Activated T-helper 2 cell treated with anti-CD3 and anti-CD28 coated beads, Interferon-gamma antibody, Interleukin-2, Interleukin-4, amounts not matched to agents 10 μg/mL and 5 μg/mL and 100 μg/mL, durations not matched to agents 14 hours and 24 hours and 36 hours (primary cell): Measurements from ENCODE around the gene C2CD4D. TPM values are rescaled to one million over a fixed set of nuclear protein-coding genes. Genes with fewer than 3 reads are reported as not detected.

Experiments used
- DNase-seq: peaks from one replicate; pipeline ENCODE4 v3.0.0; 2021; ENCODE audit warnings: low spot score
- H3K27ac Mint-ChIP-seq: one replicate; pipeline ENCODE4 v1.8.0; 2021; ENCODE audit warnings: mixed read lengths
- H3K27me3 Mint-ChIP-seq: one replicate; pipeline ENCODE4 v1.8.0; 2021; ENCODE audit warnings: low read depth, mixed read lengths
- H3K36me3 Mint-ChIP-seq: one replicate; pipeline ENCODE4 v1.8.0; 2021; ENCODE audit warnings: low read depth, mixed read lengths
- H3K4me1 Mint-ChIP-seq: one replicate; pipeline ENCODE4 v1.8.0; 2021; ENCODE audit warnings: low read depth, mixed read lengths
- H3K4me3 Mint-ChIP-seq: one replicate; pipeline ENCODE4 v1.8.0; 2021; ENCODE audit warnings: low read depth, mild to moderate bottlenecking, moderate library complexity, mixed read lengths
- H3K9me3 Mint-ChIP-seq: one replicate; pipeline ENCODE4 v1.8.0; 2021; ENCODE audit warnings: mixed read lengths
- intact Hi-C: fragments of 100-400 bp; cut with micrococcal nuclease; formaldehyde crosslinking; loops from one replicate; pipeline ENCODE4 v1.15.1; 2023
- total RNA-seq: library from RNA; stranded (reverse); gene quantifications from 2 replicates; pipeline ENCODE4 v1.2.3, GENCODE V29; 2022

The C2CD4D gene
- total RNA-seq, 1 donor from 2014 or later, result 1.6 TPM

DNA sequence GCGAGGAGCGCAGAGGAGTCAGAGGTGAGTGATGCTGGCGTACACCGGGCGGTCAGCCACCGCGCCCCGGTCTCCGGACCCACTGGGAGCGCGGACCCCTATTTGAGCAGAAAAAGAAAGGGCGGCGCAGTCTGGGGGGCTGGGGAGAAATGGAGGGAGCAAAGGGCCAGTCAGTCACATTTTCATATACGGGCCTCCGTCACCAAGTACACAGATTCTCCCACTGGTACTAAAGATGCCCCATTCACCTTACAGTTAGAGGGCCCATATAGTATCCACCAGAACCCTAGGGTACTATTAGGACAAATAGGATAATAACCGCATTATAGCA is 573 bp downstream of the C2CD4D start:
- H3K4me3 Mint-ChIP-seq, result peak overlapping the region; percentile 78
- intact Hi-C loops, result loop anchor here (5.0 to 10.0 kb wide), 4 partner anchors 47 to 384 kb away; partner anchors contain the start of genes POGZ, RIIAD1, S100A10 and TDRKH
- no peaks in the 10 kb centered on the region for H3K9me3 Mint-ChIP-seq
- DNase-seq, result no peak
- peaks cover 14% of the 10 kb centered on the region for H3K36me3 Mint-ChIP-seq
- H3K27ac Mint-ChIP-seq, result peak overlapping the region; percentile 60
- no peaks in the 10 kb centered on the region for H3K27me3 Mint-ChIP-seq
- H3K4me1 Mint-ChIP-seq, result peaks cover 43% of the 10 kb centered on the region

DNA sequence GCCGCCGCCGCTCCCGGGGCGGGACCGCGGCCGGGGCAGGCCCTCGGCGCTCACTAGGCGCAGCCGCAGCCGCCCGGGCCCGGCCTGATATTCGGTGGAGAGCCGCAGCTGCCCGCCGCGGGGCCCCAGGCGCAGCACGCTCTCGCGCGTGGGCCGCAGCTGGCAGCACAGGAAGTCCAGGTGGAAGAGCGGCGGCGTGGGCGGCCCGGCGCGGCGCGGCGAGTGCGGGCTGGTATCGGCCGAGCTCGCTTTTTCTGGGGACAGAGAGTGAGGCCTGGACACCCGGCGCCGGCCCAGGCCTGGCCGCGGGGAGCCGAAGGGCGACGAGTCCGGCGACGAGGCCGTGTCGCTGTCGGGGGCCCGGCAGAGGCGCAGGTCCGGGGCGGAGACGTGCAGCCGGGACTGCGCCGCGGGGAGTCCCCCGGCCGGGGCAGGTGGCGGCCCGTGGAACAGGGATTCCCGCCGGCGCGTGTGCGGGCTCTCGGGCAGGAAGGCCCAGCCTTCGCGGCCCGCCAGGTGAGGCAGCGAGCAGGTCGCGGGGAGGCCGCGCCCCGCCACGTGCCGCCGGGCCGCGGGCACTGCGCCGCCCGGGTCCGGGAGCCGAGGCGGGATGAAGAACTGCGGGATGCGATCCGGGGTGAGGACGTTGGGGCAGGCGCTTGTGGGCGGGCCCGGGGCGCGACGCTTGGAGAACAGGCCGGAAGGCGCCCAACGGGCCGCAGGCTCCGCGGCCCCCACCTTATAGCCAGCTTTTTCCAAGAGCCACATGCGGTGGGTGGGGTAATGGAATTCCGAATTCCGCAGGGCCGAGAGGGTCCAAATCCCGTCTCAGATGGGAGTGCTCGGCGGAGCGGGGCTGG is 1.2 kb downstream of the C2CD4D start:
- intact Hi-C loops, result loop anchor here (5.0 to 10.0 kb wide), 4 partner anchors 46 to 384 kb away; partner anchors contain the start of genes POGZ, RIIAD1, S100A10 and TDRKH
- no peak for DNase-seq
- peaks cover 49% of the 10 kb centered on the region for H3K4me1 Mint-ChIP-seq
- peak overlapping the region; percentile 60 for H3K27ac Mint-ChIP-seq
- peak overlapping the region; percentile 78 for H3K4me3 Mint-ChIP-seq
- H3K36me3 Mint-ChIP-seq, result peaks cover 14% of the 10 kb centered on the region
- no peaks in the 10 kb centered on the region for H3K27me3 Mint-ChIP-seq
- no peaks in the 10 kb centered on the region for H3K9me3 Mint-ChIP-seq

DNA sequence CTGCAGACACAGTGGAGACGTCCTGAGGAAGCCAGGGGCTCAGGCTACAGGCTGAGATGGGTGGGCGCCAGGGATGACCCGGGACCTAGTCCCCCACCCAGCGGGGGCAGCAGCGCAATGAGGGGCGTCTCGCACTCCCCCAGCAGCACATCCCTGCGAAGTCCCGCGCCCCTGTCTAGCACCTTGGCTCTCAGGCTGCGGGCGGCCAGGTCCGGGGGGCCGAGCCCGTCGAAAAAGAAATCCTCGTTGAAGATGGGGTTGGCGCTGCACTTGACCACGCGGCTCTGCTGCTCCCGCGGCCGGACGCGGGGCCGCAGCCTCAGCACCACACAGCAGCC is 1.8 kb downstream of the C2CD4D start:
- H3K36me3 Mint-ChIP-seq, result peaks cover 14% of the 10 kb centered on the region
- peak overlapping the region; percentile 88 for H3K4me3 Mint-ChIP-seq

DNA sequence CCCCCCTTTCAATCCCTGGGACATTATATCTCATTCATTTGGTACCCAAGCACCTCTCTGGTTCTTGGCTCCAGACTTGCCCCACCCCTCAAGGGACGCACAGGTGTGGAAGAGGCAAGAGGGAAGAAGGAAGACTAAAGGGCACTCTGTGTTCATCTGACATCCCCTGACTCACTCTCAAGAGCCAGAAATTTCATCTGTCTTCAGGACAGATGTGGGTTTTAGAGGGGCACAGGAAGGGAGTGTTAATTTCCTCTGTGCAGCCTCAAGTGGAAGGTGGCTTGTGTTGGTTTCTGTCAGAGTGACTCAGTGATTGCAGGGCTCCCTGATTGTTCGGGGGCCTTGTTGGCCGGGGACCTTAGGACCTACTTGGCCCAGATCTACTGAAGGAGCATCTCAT is 2.4 kb downstream of the C2CD4D start:
- Mint-ChIP-seq H3K27me3 (no peaks in the 10 kb centered on the region), H3K4me3 (peak overlapping the region; percentile 88), H3K9me3 (no peaks in the 10 kb centered on the region), H3K36me3 (peaks cover 13% of the 10 kb centered on the region), H3K4me1 (peaks cover 54% of the 10 kb centered on the region), H3K27ac (peak overlapping the region; percentile 90)
- intact Hi-C loops, result loop anchor here (2.0 to 10.0 kb wide), 7 partner anchors 16 to 382 kb away; partner anchors contain the start of genes MRPL9, POGZ, RIIAD1 and S100A10
- DNase-seq, result no peak

More for the DNA sequence above, 1.8 kb downstream of the C2CD4D start:
- intact Hi-C loops, result loop anchor here (2.0 to 10.0 kb wide), 7 partner anchors 17 to 383 kb away; partner anchors contain the start of genes MRPL9, POGZ, RIIAD1 and S100A10
- Mint-ChIP-seq H3K27me3 (no peaks in the 10 kb centered on the region), H3K4me1 (peaks cover 53% of the 10 kb centered on the region), H3K27ac (peak overlapping the region; percentile 90), H3K9me3 (no peaks in the 10 kb centered on the region)
- no peak for DNase-seq

DNA sequence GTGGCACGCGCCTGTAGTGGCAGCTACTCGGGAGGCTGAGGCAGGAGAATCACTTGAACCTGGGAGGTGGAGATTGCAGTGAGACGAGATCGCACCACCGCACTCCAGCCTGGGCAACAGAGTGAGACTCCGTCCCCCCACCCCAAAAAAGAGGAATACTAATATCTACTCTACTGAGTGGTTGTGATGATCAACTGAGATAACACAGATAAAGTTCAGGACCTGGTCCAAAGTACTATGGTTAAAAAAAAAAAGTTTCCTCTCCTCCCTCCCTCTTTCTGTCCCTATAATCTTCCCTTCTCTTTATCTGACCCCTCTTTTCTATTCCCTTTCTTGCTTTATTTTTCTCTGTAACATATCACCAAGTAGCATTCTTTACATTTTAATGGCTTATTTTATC is 4.0 kb downstream of the C2CD4D start:
- no peaks in the 10 kb centered on the region for H3K27me3 Mint-ChIP-seq
- peaks cover 51% of the 10 kb centered on the region for H3K4me1 Mint-ChIP-seq
- no peak for DNase-seq
- no peaks in the 10 kb centered on the region for H3K36me3 Mint-ChIP-seq
- H3K4me3 Mint-ChIP-seq, result no peak overlapping the region
- intact Hi-C loops, result loop anchor here (5.0 to 10.0 kb wide), 4 partner anchors 43 to 381 kb away; partner anchors contain the start of genes POGZ, RIIAD1, S100A10 and TDRKH
- no peak overlapping the region for H3K27ac Mint-ChIP-seq
- H3K9me3 Mint-ChIP-seq, result no peaks in the 10 kb centered on the region

DNA sequence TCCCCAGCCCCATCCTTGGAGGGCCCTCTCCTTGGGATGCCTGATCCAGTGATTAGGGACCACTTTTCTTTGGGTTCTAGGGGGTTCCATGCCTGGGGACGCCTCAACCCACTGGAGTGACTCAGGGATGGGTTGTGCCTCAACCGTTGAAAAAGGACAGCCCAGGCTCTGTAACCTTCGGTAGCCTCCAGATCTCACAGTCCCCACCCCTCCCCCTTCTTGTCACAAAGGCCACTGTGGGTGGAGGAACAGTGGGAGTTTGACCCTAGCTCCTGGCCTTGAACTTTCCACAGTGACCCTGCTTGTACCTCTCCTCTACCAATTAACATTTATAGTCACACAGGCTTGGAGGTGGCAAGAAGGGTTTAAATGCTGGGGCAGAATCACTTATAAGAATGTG is 5.4 kb downstream of the C2CD4D start:
- intact Hi-C loops, result loop anchor here (10.0 kb wide), 1 partner anchor 379 kb away; the partner anchor contains the start of gene POGZ
- H3K27ac Mint-ChIP-seq, result no peak overlapping the region
- no peak overlapping the region for H3K4me3 Mint-ChIP-seq
- DNase-seq, result no peak
- peaks cover 59% of the 10 kb centered on the region for H3K4me1 Mint-ChIP-seq
- H3K9me3 Mint-ChIP-seq, result no peaks in the 10 kb centered on the region
- H3K27me3 Mint-ChIP-seq, result no peaks in the 10 kb centered on the region
- no peaks in the 10 kb centered on the region for H3K36me3 Mint-ChIP-seq

DNA sequence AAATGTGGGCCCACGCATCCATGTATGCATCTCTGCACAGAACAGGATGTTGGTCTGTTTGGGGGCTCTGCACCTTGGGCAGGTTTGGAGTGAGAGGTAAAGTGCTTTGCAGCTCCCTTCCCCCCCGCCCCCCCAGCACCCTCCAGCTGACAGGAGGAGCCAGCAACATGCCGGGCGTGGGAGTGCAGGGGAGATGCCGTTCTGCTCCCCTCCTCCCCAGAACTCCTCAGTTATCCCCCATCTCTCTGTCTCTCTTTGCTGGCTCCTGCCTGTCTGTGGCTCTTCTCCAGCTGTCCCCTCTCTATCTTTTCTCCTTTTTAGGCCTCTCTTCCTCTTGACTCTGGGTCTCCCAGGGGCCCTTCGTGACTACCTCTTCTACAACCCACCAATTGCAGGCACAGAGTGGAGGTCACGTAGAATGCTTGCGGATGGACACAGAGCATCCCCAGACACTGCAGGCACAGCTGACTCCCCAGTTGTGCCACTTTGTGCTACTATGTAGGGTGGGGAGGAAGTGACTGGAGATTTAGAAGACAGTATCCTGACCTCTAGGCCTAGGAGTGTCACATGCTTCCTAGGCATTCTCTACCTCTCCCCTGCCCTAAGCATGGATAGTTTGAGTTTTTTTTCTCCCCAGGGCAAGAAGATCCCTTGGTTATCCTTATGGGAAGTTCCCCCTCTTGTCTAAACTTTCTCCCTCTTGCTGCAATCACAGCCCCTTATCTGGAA is 6.3 kb downstream of the C2CD4D start:
- H3K27ac Mint-ChIP-seq, result peak overlapping the region; percentile 13

DNA sequence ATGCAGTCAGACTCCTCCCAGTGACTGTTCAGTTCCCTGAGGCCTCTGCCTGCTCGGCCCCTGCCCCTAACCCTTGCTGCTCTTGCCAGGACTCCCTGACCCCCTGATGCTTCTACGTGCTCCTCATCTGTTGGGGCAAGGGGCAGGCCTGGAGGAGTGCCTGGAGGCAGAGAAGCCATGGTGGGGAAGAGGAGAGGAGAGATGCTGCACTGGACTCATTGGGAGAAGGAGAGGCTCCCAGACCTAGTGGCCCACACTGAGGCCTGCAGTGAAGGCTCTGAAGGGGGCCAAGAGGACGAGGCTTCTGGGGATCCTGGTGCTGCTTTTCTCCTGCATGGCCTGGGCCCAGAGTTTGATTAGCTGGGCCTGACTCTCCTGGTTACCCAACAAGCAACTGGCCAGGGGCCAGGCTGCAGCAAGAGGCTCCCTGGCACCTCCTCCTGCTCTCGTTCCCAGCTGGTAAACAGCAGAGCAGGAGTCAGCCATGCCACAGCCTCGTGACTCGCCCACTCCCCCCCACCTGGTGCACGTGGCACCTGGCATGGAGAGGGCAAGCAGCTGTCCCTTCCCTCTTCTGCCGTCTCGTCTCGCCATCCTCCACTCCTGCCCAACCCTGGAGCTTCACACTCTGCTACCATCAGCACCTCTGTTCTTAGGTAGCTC is 7.2 kb downstream of the C2CD4D start:
- no peaks in the 10 kb centered on the region for H3K27me3 Mint-ChIP-seq
- intact Hi-C loops, result loop anchor here (10.0 kb wide), 1 partner anchor 378 kb away; the partner anchor contains the start of gene POGZ
- no peak for DNase-seq
- no peak overlapping the region for H3K4me3 Mint-ChIP-seq
- no peaks in the 10 kb centered on the region for H3K9me3 Mint-ChIP-seq
- peaks cover 70% of the 10 kb centered on the region for H3K4me1 Mint-ChIP-seq
- no peaks in the 10 kb centered on the region for H3K36me3 Mint-ChIP-seq
- H3K27ac Mint-ChIP-seq, result no peak overlapping the region

More for the DNA sequence above, 6.3 kb downstream of the C2CD4D start:
- H3K36me3 Mint-ChIP-seq, result no peaks in the 10 kb centered on the region
- no peak overlapping the region for H3K4me3 Mint-ChIP-seq
- no peaks in the 10 kb centered on the region for H3K9me3 Mint-ChIP-seq
- no peak for DNase-seq
- no peaks in the 10 kb centered on the region for H3K27me3 Mint-ChIP-seq
- H3K4me1 Mint-ChIP-seq, result peaks cover 66% of the 10 kb centered on the region
- intact Hi-C loops, result loop anchor here (10.0 kb wide), 1 partner anchor 379 kb away; the partner anchor contains the start of gene POGZ

DNA sequence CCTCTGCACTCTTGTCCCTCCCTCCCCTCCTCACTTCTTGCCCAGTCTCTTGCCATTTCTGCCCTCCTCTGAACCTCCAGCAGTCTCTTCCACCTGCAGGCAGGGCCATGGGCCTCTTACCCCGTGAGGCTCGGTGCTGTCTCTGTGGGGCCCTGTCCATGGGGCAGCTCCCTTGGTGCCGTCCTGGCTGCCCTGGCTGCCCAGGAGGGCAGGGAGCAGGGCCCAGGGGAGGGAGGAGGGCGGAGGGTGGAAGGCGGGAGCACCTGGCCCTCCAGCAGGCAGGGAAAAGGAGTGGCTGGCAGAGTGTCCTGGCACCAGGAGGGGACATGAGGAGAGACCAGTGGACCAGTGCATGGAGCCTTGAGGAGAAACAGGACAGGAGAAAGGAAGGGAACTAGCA is 8.0 kb downstream of the C2CD4D start, which contains the start of gene RORC:
TSS of gene RORC (minus strand) at position 198 of the 400 bp plus-strand sequence. CDS start at position 160, 38 bp downstream.
- Mint-ChIP-seq H3K27me3 (no peaks in the 10 kb centered on the region), H3K36me3 (no peaks in the 10 kb centered on the region), H3K4me3 (no peak within 1 kb of the TSS), H3K9me3 (no peaks in the 10 kb centered on the region), H3K4me1 (peaks cover 62% of the 10 kb centered on the region), H3K27ac (peak within 1 kb of the TSS; percentile 78)
- intact Hi-C loops, result loop anchor here (10.0 kb wide), 1 partner anchor 377 kb away; the partner anchor contains the start of gene POGZ
- DNase-seq, result no peak

DNA sequence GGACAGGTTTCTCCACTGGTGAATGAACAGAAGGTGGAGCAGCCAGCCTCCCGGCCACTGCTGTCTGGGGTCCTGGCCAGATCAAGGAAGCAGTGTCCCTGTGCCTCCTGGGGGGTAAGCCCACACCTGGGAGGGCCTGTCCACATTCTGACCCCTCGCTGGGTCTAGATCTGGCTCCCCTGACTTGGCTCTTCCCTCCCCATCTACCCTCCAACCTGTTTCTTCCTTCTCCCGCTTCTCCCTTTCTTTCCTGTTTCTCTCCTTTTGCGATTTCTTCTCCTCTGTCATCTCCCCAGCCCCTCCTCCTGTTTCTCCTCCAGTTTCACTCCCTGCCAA is 8.4 kb downstream of the C2CD4D start:
- DNase-seq, result no peak
- H3K4me3 Mint-ChIP-seq, result no peak overlapping the region
- peak overlapping the region; percentile 71 for H3K27ac Mint-ChIP-seq
- H3K36me3 Mint-ChIP-seq, result no peaks in the 10 kb centered on the region
- no peaks in the 10 kb centered on the region for H3K27me3 Mint-ChIP-seq
- intact Hi-C loops, result loop anchor here (10.0 kb wide), 1 partner anchor 376 kb away; the partner anchor contains the start of gene POGZ
- peaks cover 61% of the 10 kb centered on the region for H3K4me1 Mint-ChIP-seq
- no peaks in the 10 kb centered on the region for H3K9me3 Mint-ChIP-seq

DNA sequence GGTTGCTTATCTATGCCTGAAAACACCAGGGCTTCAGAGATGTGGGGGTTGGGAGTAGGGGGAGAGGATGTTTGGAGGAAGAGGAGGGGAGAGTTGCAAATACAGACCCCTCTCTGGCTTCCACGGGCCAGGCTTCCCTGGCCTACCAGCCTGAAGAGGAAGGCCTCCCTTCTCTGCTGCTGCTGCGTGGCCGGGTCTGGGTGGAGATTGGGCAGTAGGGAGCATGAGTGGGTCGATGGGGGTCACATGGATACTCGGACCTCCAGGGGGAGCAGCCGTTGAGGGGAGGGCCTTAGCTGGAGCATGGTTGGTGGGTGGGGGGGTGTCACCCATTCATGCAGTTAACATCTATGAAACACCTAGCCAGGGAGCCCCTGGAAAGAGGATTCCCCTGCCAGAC is 9.6 kb downstream of the C2CD4D start:
- Mint-ChIP-seq H3K4me1 (peaks cover 59% of the 10 kb centered on the region), H3K27me3 (no peaks in the 10 kb centered on the region), H3K36me3 (no peaks in the 10 kb centered on the region), H3K9me3 (no peaks in the 10 kb centered on the region), H3K27ac (peak overlapping the region; percentile 78), H3K4me3 (no peak overlapping the region)
- no peak for DNase-seq
- intact Hi-C loops, result loop anchor here (10.0 kb wide), 1 partner anchor 375 kb away; the partner anchor contains the start of gene POGZ
